ENCODE measurements around the gene PHC3. TPM values are rescaled to one million over a fixed set of nuclear protein-coding genes. Genes with fewer than 3 reads are reported as not detected.

Gene PHC3
- total and polyA plus RNA-seq, 2 of the 13 experiments (the other 11 are each of a cell fraction or from before 2014, with no cell fraction given) = 24.1 to 49.0 TPM

- TF ChIP-seq ZNF704 (CRISPR knock-in tag; IDR thresholded peaks at IDR 0.05; ENCODE audit: borderline replicate concordance) = no peak; the same call in 1 of the 2 replicates
- TF ChIP-seq ZNF101 (CRISPR knock-in tag; IDR thresholded peaks at IDR 0.05; ENCODE audit: borderline replicate concordance, low read depth) = no peak
- TF ChIP-seq CEBPB (IDR thresholded peaks at IDR 0.05; ENCODE audit: borderline replicate concordance, low read depth, low read length) = no peak
- peak; percentile 74; the same call in 1 of the 2 replicates for TF ChIP-seq TFAP4 (IDR thresholded peaks at IDR 0.05; ENCODE audit: borderline replicate concordance, low read depth)
- TF ChIP-seq HNF4G (IDR thresholded peaks at IDR 0.05; ENCODE audit: borderline replicate concordance, low read depth, low read length) = peak; percentile 69; the same call in 1 of the 2 replicates
- no peak for TF ChIP-seq HNF4G (CRISPR knock-in tag; IDR thresholded peaks at IDR 0.05; ENCODE audit: borderline replicate concordance, low read depth)
- TF ChIP-seq ZNF292 (CRISPR knock-in tag; IDR thresholded peaks at IDR 0.05; ENCODE audit: borderline replicate concordance, low read depth) = peak; percentile 58; the same call in 1 of the 2 replicates
- TF ChIP-seq FOXP1 (IDR thresholded peaks at IDR 0.05) = no peak
- peak; percentile 47; the same call in 1 of the 2 replicates for TF ChIP-seq FOXP1 (CRISPR knock-in tag; IDR thresholded peaks at IDR 0.05)
- no peak for TF ChIP-seq ZNF644 (CRISPR knock-in tag; IDR thresholded peaks at IDR 0.05; ENCODE audit: low read depth)
- peak; percentile 70; the same call in 1 of the 2 replicates for TF ChIP-seq ETV5 (CRISPR knock-in tag; IDR thresholded peaks at IDR 0.05; ENCODE audit: borderline replicate concordance)
- TF ChIP-seq GABPB1 (CRISPR knock-in tag; IDR thresholded peaks at IDR 0.05) = peak; percentile 45; the same call in 1 of the 2 replicates
- no peak for TF ChIP-seq ZNF282 (IDR thresholded peaks at IDR 0.05; ENCODE audit: partially characterized antibody)
- no peak for TF ChIP-seq ZNF782 (CRISPR knock-in tag; IDR thresholded peaks at IDR 0.05; ENCODE audit: borderline replicate concordance)
- no peak for TF ChIP-seq MXD1 (CRISPR knock-in tag; IDR thresholded peaks at IDR 0.05)
- peak; percentile 9; the same call in 1 of the 2 replicates for TF ChIP-seq NR2F2 (IDR thresholded peaks at IDR 0.05; ENCODE audit: borderline replicate concordance, low read depth)
- no peak for TF ChIP-seq ZNF720 (CRISPR knock-in tag; IDR thresholded peaks at IDR 0.05)
- no peak for TF ChIP-seq ZNF34 (CRISPR knock-in tag; IDR thresholded peaks at IDR 0.05; ENCODE audit: borderline replicate concordance)
- no peak for TF ChIP-seq ZNF329 (CRISPR knock-in tag; IDR thresholded peaks at IDR 0.05; ENCODE audit: low read depth)
- no peak for TF ChIP-seq RCOR2 (CRISPR knock-in tag; IDR thresholded peaks at IDR 0.05)
- TF ChIP-seq ZNF362 (CRISPR knock-in tag; IDR thresholded peaks at IDR 0.05; ENCODE audit: borderline replicate concordance) = peak; percentile 46; the same call in 1 of the 2 replicates
- TF ChIP-seq SATB2 (CRISPR knock-in tag; IDR thresholded peaks at IDR 0.05) = no peak
- peak; percentile 36 for TF ChIP-seq SKI (IDR thresholded peaks at IDR 0.05; ENCODE audit: partially characterized antibody)
- TF ChIP-seq KLF6 (CRISPR knock-in tag; IDR thresholded peaks at IDR 0.05) = no peak; the same call in 1 of the 2 replicates
- TF ChIP-seq MIXL1 (CRISPR knock-in tag; IDR thresholded peaks at IDR 0.05) = no peak; the same call in 1 of the 2 replicates
- peak; percentile 68; the same call in 1 of the 2 replicates for TF ChIP-seq DPF2 (CRISPR knock-in tag; IDR thresholded peaks at IDR 0.05; ENCODE audit: borderline replicate concordance, low read depth)
- no peak for TF ChIP-seq ZNF10 (CRISPR knock-in tag; IDR thresholded peaks at IDR 0.05; ENCODE audit: borderline replicate concordance, low read depth)
- peak; percentile 64; the same call in 1 of the 2 replicates for TF ChIP-seq ZBTB38 (CRISPR knock-in tag; IDR thresholded peaks at IDR 0.05)
These were observed 102.8 kb downstream of the PHC3 start (continued) for GRCh38 chr3:170078620-170079281.
